ENCODE measurements around the gene MIAT. TPM values are rescaled to one million over a fixed set of nuclear protein-coding genes. Genes with fewer than 3 reads are reported as not detected.

MIAT gene
- total and polyA plus RNA-seq, 11 donors, result 0.12 to 2.7 (median 0.47) TPM

GRCh38 chr22:26679003-26679629 is 21.7 kb downstream of the MIAT start:
- H3K27ac ChIP-seq, result no peak overlapping the region
- no peak overlapping the region for H3K4me3 ChIP-seq
- TF ChIP-seq CTCF (IDR thresholded peaks at IDR 0.05) (peak; percentile 88 to 98 (median 95)), POLR2A (IDR thresholded peaks at IDR 0.05) (no peak)
- H3K27me3 ChIP-seq, result no peaks in the 10 kb centered on the region
- peaks cover 0 to 32% (median 17%) of the 10 kb centered on the region in 9 donors for H3K36me3 ChIP-seq
- H3K4me1 ChIP-seq, result peaks cover 0 to 30% (median 10%) of the 10 kb centered on the region in 12 donors
- peaks cover 0 to 7% (median 0%) of the 10 kb centered on the region in 12 donors for H3K9me3 ChIP-seq
- ATAC-seq, result peak; percentile 49 to 88 (median 80)
- peak; percentile 65 to 82 (median 67) for DNase-seq
- intact Hi-C loops (cut with DNase I), result loop anchor here in 7 of 10 donors (5.0 to 10.0 kb wide), 8 partner anchors 76 to 1916 kb away; partner anchors contain the start of gene MN1 (in 5 of the 7)
- 38 to 46% (median 42%) methylated on average over 9 of the region's 9 CpGs for WGBS, 4 donors

GRCh38 chr22:26680485-26680884 is 23.1 kb downstream of the MIAT start:
- DNase-seq (no peak), ATAC-seq (no peak)
- H3K36me3 ChIP-seq, result peaks cover 0 to 32% (median 17%) of the 10 kb centered on the region in 9 donors
- H3K9me3 ChIP-seq, result peaks cover 0 to 7% (median 0%) of the 10 kb centered on the region in 12 donors
- no peaks in the 10 kb centered on the region for H3K27me3 ChIP-seq
- intact Hi-C loops (cut with DNase I), result no loop called here
- no peak overlapping the region for H3K4me3 ChIP-seq
- no peak for TF ChIP-seq POLR2A (IDR thresholded peaks at IDR 0.05)
- no peak for TF ChIP-seq CTCF (IDR thresholded peaks at IDR 0.05)
- H3K27ac ChIP-seq, result no peak overlapping the region
- peaks cover 0 to 18% (median 4%) of the 10 kb centered on the region in 12 donors for H3K4me1 ChIP-seq
- WGBS, 4 donors, result 96 to 98% (median 98%) methylated on average over 3 of the region's 3 CpGs

- WGBS, 4 donors, result 63 to 74% (median 65%) methylated on average over 11 of the region's 11 CpGs
- intact Hi-C loops (cut with DNase I), result no loop called here
- ATAC-seq, result peak in 1 of 4 donors; percentile 13
- Histone ChIP-seq H3K4me3 (no peak overlapping the region), H3K27ac (no peak overlapping the region), H3K27me3 (no peaks in the 10 kb centered on the region), H3K36me3 (peaks cover 0 to 32% (median 17%) of the 10 kb centered on the region in 9 donors), H3K4me1 (peaks cover 0 to 16% (median 4%) of the 10 kb centered on the region in 12 donors), H3K9me3 (peaks cover 0 to 7% (median 0%) of the 10 kb centered on the region in 12 donors)
- no peak for DNase-seq
- no peak for TF ChIP-seq CTCF (IDR thresholded peaks at IDR 0.05)
- no peak for TF ChIP-seq POLR2A (IDR thresholded peaks at IDR 0.05)
Observed at GRCh38 chr22:26681395-26681821, 24.0 kb downstream of the MIAT start.

GRCh38 chr22:26684168-26684567 is 26.8 kb downstream of the MIAT start:
- Histone ChIP-seq H3K36me3 (peaks cover 0 to 32% (median 17%) of the 10 kb centered on the region in 9 donors), H3K9me3 (peaks cover 0 to 7% (median 0%) of the 10 kb centered on the region in 12 donors), H3K4me3 (no peak overlapping the region), H3K4me1 (peaks cover 0 to 9% (median 2%) of the 10 kb centered on the region in 12 donors), H3K27me3 (no peaks in the 10 kb centered on the region), H3K27ac (no peak overlapping the region)
- ATAC-seq (no peak), DNase-seq (no peak)
- TF ChIP-seq POLR2A (IDR thresholded peaks at IDR 0.05) (no peak), CTCF (IDR thresholded peaks at IDR 0.05) (no peak)
- 84 to 100% (median 89%) methylated on average over 2 of the region's 2 CpGs for WGBS, 4 donors
- intact Hi-C loops (cut with DNase I), result no loop called here

Measured in heart left ventricle (tissue), 16 donors.